SU-DHL-6 (cell line): ENCODE measurements around the gene CDH13.

Experiments used
- CTCF ChIP-seq: fragments of 200-600 bp; sonication (generic); IDR thresholded peaks from one replicate; pipeline ENCODE4 v1.5.1; 2017; ENCODE audit warnings: antibody characterized with exemption, mild to moderate bottlenecking, low read length, moderate library complexity; ENCODE audit not compliant: insufficient read depth, poor library complexity, severe bottlenecking
- EZH2phosphoT487 ChIP-seq: fragments of 200-600 bp; sonication (generic), shearing (Covaris generic); conservative IDR thresholded peaks from 2 replicates; pipeline ENCODE4 v1.6.1; 2018; ENCODE audit warnings: mild to moderate bottlenecking, antibody characterized with exemption, low read length, moderate library complexity, mixed read lengths

GRCh38 chr16:83031524-83031923 is 404.8 kb downstream of the CDH13 start:
- no peak for TF ChIP-seq CTCF
- no peak for TF ChIP-seq EZH2phosphoT487
